HCT116 (cell line): ENCODE measurements around the gene SULT1A4. TPM values are rescaled to one million over a fixed set of nuclear protein-coding genes. Genes with fewer than 3 reads are reported as not detected.
"Not testable (repeated sequence)": the region's sequence is repeated elsewhere in the genome, so short reads cannot be mapped to it uniquely, and the experiment has no call there.

ENCODE experiments used
- ATAC-seq: fragments of 200-7000 bp; cut with Tn5 transposase; 2 replicates; pipeline ENCODE4 v1.9.1; 2020; ENCODE audit warnings: mild to moderate bottlenecking, moderate library complexity
- Bru-seq: library from RNA; stranded (reverse); fragments of 400-500 nt; gene quantifications from one replicate; lab custom pipeline; 2021; lab: Mats Ljungman, UMichigan
- BruChase-seq, 2 experiments: library from RNA; stranded (reverse); fragments of 400-500 nt; gene quantifications; one replicate each; lab custom pipeline; 2021; lab: Mats Ljungman, UMichigan
- BruUV-seq: library from RNA; stranded (reverse); fragments of 400-500 nt; replicated peaks from 2 replicates; lab custom pipeline; 2021; lab: Mats Ljungman, UMichigan
- CTCF ChIA-PET: fragments of 300-600 bp; sonication (Branson Sonifier 250); formaldehyde crosslinking; loops from one replicate; lab custom pipeline; 2021; ENCODE audit warnings: antibody characterized with exemption; lab: Charles Lee
- POLR2A ChIA-PET: fragments of 300-600, 350-600 bp; sonication (Branson Sonifier 250); formaldehyde crosslinking; loops from one replicate; lab custom pipeline; 2021; ENCODE audit warnings: antibody characterized with exemption; lab: Charles Lee
- RAD21 ChIA-PET, 2 experiments: fragments of 300-600 bp; sonication (Branson Sonifier 250); formaldehyde crosslinking; loops; one replicate each; lab custom pipeline; 2023; ENCODE audit warnings: low total read pairs in 2 of 2; ENCODE audit not compliant: uncharacterized antibody in 2 of 2, unreplicated experiment in 2 of 2, low non-redundant PET in 1 of 2; lab: Charles Lee
- DNase-seq: peaks from one replicate; pipeline ENCODE4 v3.0.0-alpha.2; 2010; ENCODE audit warnings: low read depth, low spot score
- H2AFZ ChIP-seq: fragments of 200-600 bp; shearing (Covaris generic), sonication (generic); 2 replicates; pipeline ENCODE4 v1.6.1; 2017; ENCODE audit warnings: low read depth, mixed run types, mixed read lengths, antibody characterized with exemption, low read length; ENCODE audit not compliant: poor library complexity, severe bottlenecking
- H3K27ac ChIP-seq: 2 replicates; pipeline ENCODE4 v1.5.1; 2012; ENCODE audit warnings: low read depth, low read length
- H3K27me3 ChIP-seq: fragments of 200-600 bp; sonication (generic); 2 replicates; pipeline ENCODE4 v1.6.1; 2016; ENCODE audit warnings: mixed run types, low read length, mixed read lengths; ENCODE audit not compliant: insufficient read depth
- H3K36me3 ChIP-seq, 2 experiments: fragments of 200-500 bp in 1 of 2; fragments of 200-600 bp in 1 of 2; sonication (Bioruptor generic) in 1 of 2; sonication (generic) in 1 of 2; 2 replicates each; pipeline versions ENCODE4 v1.5.1 to v1.6.1; 2014 to 2016; ENCODE audit warnings: low read length in 2 of 2, inconsistent platforms in 1 of 2, mixed read lengths in 1 of 2, mixed run types in 1 of 2; ENCODE audit not compliant: insufficient read depth in 2 of 2, control insufficient read depth in 1 of 2
- H3K4me1 ChIP-seq, 2 experiments: fragments of 200-600 bp in 1 of 2; sonication (generic) in 1 of 2; 2 replicates each; pipeline versions ENCODE4 v1.5.1 to v1.6.1; 2012 to 2017; ENCODE audit warnings: low read length in 2 of 2, inconsistent platforms in 1 of 2, mild to moderate bottlenecking in 1 of 2, mixed read lengths in 1 of 2, mixed run types in 1 of 2, moderate library complexity in 1 of 2; ENCODE audit not compliant: insufficient read depth in 2 of 2, control insufficient read depth in 1 of 2
- H3K4me2 ChIP-seq: fragments of 200-600 bp; sonication (generic); 2 replicates; pipeline ENCODE4 v1.6.1; 2017; ENCODE audit warnings: mixed run types, low read length, mixed read lengths
- H3K4me3 ChIP-seq, 2 experiments: fragments of 200-600 bp in 1 of 2; sonication (generic) in 1 of 2; replicated peaks in 1 of 2; 2 replicates each; pipeline ENCODE4 v1.5.1; 2011 to 2016; ENCODE audit warnings: low read length in 2 of 2, control low read depth in 1 of 2, low read depth in 1 of 2, mild to moderate bottlenecking in 1 of 2, mixed read lengths in 1 of 2, mixed run types in 1 of 2
- H3K79me2 ChIP-seq: fragments of 200-600 bp; sonication (generic); 2 replicates; pipeline ENCODE4 v1.6.1; 2017; ENCODE audit warnings: mild to moderate bottlenecking, mixed run types, low read length, moderate library complexity, mixed read lengths; ENCODE audit not compliant: insufficient read depth
- H3K9ac ChIP-seq: fragments of 200-600 bp; sonication (generic); 2 replicates; pipeline ENCODE4 v1.6.1; 2016; ENCODE audit warnings: low read length, mixed read lengths
- H3K9me2 ChIP-seq: fragments of 200-600 bp; sonication (generic), shearing (Covaris generic); 2 replicates; pipeline ENCODE4 v1.6.1; 2017; ENCODE audit warnings: mixed run types, mild to moderate bottlenecking, moderate library complexity; ENCODE audit not compliant: insufficient read depth
- H3K9me3 ChIP-seq, 2 experiments: fragments of 200-500 bp in 1 of 2; fragments of 200-600 bp in 1 of 2; sonication (Bioruptor generic) in 1 of 2; sonication (generic) in 1 of 2; 2 replicates each; pipeline ENCODE4 v1.6.1; 2014 to 2017; ENCODE audit warnings: low read length in 2 of 2, mixed read lengths in 2 of 2, inconsistent platforms in 1 of 2, low read depth in 1 of 2, mild to moderate bottlenecking in 1 of 2, mixed run types in 1 of 2, moderate library complexity in 1 of 2; ENCODE audit not compliant: control insufficient read depth in 1 of 2, insufficient read depth in 1 of 2
- H4K20me1 ChIP-seq: fragments of 200-600 bp; sonication (generic), shearing (Covaris generic); 2 replicates; pipeline ENCODE4 v1.6.1; 2017; ENCODE audit warnings: mixed run types, mild to moderate bottlenecking, moderate library complexity; ENCODE audit not compliant: insufficient read depth
- intact Hi-C: fragments of 100-400 bp; cut with micrococcal nuclease; formaldehyde crosslinking; loops from 2 replicates; pipeline ENCODE4 v1.10.0; 2022
- long read RNA-seq: library from polyadenylated mRNA; unstranded; transcript quantifications from one replicate; pipeline ENCODE4 v2.0.0, GENCODE V29; 2021; ENCODE audit not compliant: unreplicated experiment
- polyA plus RNA-seq: library from polyadenylated mRNA; unstranded; fragments of >200 nt; gene quantifications from 2 replicates; pipeline ENCODE4 v1.2.1, GENCODE V29; 2012; ENCODE audit warnings: missing spikeins
- total RNA-seq: library from RNA; stranded (reverse); gene quantifications from one replicate; pipeline ENCODE4 v1.2.1, GENCODE V29; 2021; ENCODE audit not compliant: unreplicated experiment

SULT1A4 gene
- 7.2 TPM for total RNA-seq
- 15.6 and 20.7 TPM in 2 replicates for polyA plus RNA-seq
- percentile 26 among the genes with signal in this experiment for Bru-seq, nascent RNA
- not detected for BruChase-seq, experiment 1, labeled RNA remaining after a 6-hour chase
- BruChase-seq, experiment 2, labeled RNA remaining after a 2-hour chase: percentile 38 among the genes with signal in this experiment
- long read RNA-seq, partial matches to known transcripts: 0 of 12 reads
- long read RNA-seq, other reads (novel, unspliced or antisense): 11 of 12 reads

DNA sequence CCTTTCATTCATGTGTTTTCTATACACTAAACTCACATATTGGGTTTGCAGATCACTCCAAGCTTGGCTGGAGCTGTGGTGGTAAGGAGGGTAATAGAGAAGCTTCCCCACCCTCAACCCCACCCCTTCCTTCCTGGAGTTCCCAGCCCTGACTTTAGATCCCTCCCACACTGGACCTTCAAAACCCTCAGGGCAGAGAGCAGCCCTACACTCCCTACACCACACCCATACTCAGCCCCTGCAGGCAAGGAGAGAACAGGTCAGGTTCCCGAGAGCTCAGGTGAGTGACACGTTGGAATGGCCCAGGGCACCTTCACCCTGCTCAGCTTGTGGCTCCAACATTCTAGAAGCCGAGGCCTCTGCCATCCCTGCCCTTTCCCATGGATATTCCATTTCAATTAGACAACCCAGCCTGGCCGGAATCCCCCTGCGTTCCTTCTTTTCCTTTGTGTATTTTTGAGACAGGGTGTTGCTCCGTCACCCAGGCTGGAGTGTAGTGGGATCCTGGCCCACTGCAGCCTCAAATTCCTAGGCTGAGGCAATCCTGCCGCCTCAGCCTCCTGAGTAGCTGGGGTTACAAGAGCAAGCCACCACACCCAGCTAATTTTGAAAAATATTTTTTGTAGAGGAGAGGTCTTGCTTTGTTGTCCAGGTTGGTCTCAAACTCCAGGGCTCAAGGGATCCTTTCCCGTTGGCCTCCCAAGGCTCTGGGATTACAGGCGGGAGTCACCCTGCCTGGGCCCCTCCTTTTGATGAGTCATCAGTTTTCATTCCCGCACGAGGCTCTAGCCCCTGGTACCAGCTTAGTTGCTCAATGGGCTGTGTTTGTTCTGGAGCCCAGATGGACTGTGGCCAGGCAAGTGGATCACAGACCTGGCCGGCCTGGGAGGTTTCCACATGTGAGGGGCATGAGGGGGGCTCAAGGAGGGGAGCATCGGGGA, at the start of gene SULT1A4:
Gene SULT1A4, plus strand, starts transcription at position 208 of the 941 bp plus-strand sequence. CDS start 1,473 bp downstream, outside the sequence.
- H3K27me3 ChIP-seq, H3K4me3 ChIP-seq, H3K9me3 ChIP-seq, H3K4me1 ChIP-seq, CTCF ChIA-PET, RAD21 ChIA-PET, H3K9me2 ChIP-seq, H3K9ac ChIP-seq, BruUV-seq, DNase-seq, POLR2A ChIA-PET, H3K79me2 ChIP-seq, H3K4me2 ChIP-seq, H3K36me3 ChIP-seq, H3K27ac ChIP-seq, intact Hi-C loops, H4K20me1 ChIP-seq, H2AFZ ChIP-seq: not testable (repeated sequence)
- peak; percentile 74 for ATAC-seq

GRCh38 chr16:29423587-29423986, 36.1 kb upstream of the SULT1A4 start:
- H3K9ac ChIP-seq, BruUV-seq, H3K9me3 ChIP-seq, H3K27me3 ChIP-seq, H4K20me1 ChIP-seq, RAD21 ChIA-PET, H3K79me2 ChIP-seq, H3K4me2 ChIP-seq, H3K4me1 ChIP-seq, H2AFZ ChIP-seq, POLR2A ChIA-PET, ATAC-seq, CTCF ChIA-PET, H3K27ac ChIP-seq, H3K36me3 ChIP-seq, DNase-seq, intact Hi-C loops, H3K4me3 ChIP-seq, H3K9me2 ChIP-seq: not testable (repeated sequence)

- POLR2A ChIA-PET, H3K9me3 ChIP-seq, H3K9me2 ChIP-seq, RAD21 ChIA-PET, H3K36me3 ChIP-seq, H3K27me3 ChIP-seq, CTCF ChIA-PET, H3K27ac ChIP-seq, H3K79me2 ChIP-seq, H3K4me2 ChIP-seq, H2AFZ ChIP-seq, DNase-seq, H3K4me3 ChIP-seq, BruUV-seq, intact Hi-C loops, ATAC-seq, H3K4me1 ChIP-seq, H4K20me1 ChIP-seq, H3K9ac ChIP-seq: not testable (repeated sequence)
Measured at GRCh38 chr16:29425390-29425789, 34.3 kb upstream of the SULT1A4 start.

GRCh38 chr16:29453754-29454153, 6.0 kb upstream of the SULT1A4 start:
- intact Hi-C loops, H3K27me3 ChIP-seq, CTCF ChIA-PET, H3K79me2 ChIP-seq, BruUV-seq, H3K4me2 ChIP-seq, H3K4me3 ChIP-seq, POLR2A ChIA-PET, RAD21 ChIA-PET, H4K20me1 ChIP-seq, H3K27ac ChIP-seq, H3K36me3 ChIP-seq, H2AFZ ChIP-seq, DNase-seq, H3K9me2 ChIP-seq, H3K9ac ChIP-seq, H3K9me3 ChIP-seq, H3K4me1 ChIP-seq: not testable (repeated sequence)
- peak; percentile 57 for ATAC-seq
